HCT116 (cell line): ENCODE data around the gene LMTK3. TPM values are rescaled to one million over a fixed set of nuclear protein-coding genes. Genes with fewer than 3 reads are reported as not detected.

ENCODE experiments used
- ATAC-seq: fragments of 200-7000 bp; cut with Tn5 transposase; 2 replicates; pipeline ENCODE4 v1.9.1; 2020; ENCODE audit warnings: mild to moderate bottlenecking, moderate library complexity
- BruUV-seq: library from RNA; stranded (reverse); fragments of 400-500 nt; replicated peaks from 2 replicates; lab custom pipeline; 2021; lab: Mats Ljungman, UMichigan
- CTCF ChIA-PET: fragments of 300-600 bp; sonication (Branson Sonifier 250); formaldehyde crosslinking; loops from one replicate; lab custom pipeline; 2021; ENCODE audit warnings: antibody characterized with exemption; lab: Charles Lee
- POLR2A ChIA-PET: fragments of 300-600, 350-600 bp; sonication (Branson Sonifier 250); formaldehyde crosslinking; loops from one replicate; lab custom pipeline; 2021; ENCODE audit warnings: antibody characterized with exemption; lab: Charles Lee
- RAD21 ChIA-PET, 2 experiments: fragments of 300-600 bp; sonication (Branson Sonifier 250); formaldehyde crosslinking; loops; one replicate each; lab custom pipeline; 2023; ENCODE audit warnings: low total read pairs in 2 of 2; ENCODE audit not compliant: uncharacterized antibody in 2 of 2, unreplicated experiment in 2 of 2, low non-redundant PET in 1 of 2; lab: Charles Lee
- DNase-seq: peaks from one replicate; pipeline ENCODE4 v3.0.0-alpha.2; 2010; ENCODE audit warnings: low read depth, low spot score
- H2AFZ ChIP-seq: fragments of 200-600 bp; shearing (Covaris generic), sonication (generic); 2 replicates; pipeline ENCODE4 v1.6.1; 2017; ENCODE audit warnings: low read depth, mixed run types, mixed read lengths, antibody characterized with exemption, low read length; ENCODE audit not compliant: poor library complexity, severe bottlenecking
- H3K27ac ChIP-seq: 2 replicates; pipeline ENCODE4 v1.5.1; 2012; ENCODE audit warnings: low read depth, low read length
- H3K27me3 ChIP-seq: fragments of 200-600 bp; sonication (generic); 2 replicates; pipeline ENCODE4 v1.6.1; 2016; ENCODE audit warnings: mixed run types, low read length, mixed read lengths; ENCODE audit not compliant: insufficient read depth
- H3K36me3 ChIP-seq, 2 experiments: fragments of 200-500 bp in 1 of 2; fragments of 200-600 bp in 1 of 2; sonication (Bioruptor generic) in 1 of 2; sonication (generic) in 1 of 2; 2 replicates each; pipeline versions ENCODE4 v1.5.1 to v1.6.1; 2014 to 2016; ENCODE audit warnings: low read length in 2 of 2, inconsistent platforms in 1 of 2, mixed read lengths in 1 of 2, mixed run types in 1 of 2; ENCODE audit not compliant: insufficient read depth in 2 of 2, control insufficient read depth in 1 of 2
- H3K4me1 ChIP-seq, 2 experiments: fragments of 200-600 bp in 1 of 2; sonication (generic) in 1 of 2; 2 replicates each; pipeline versions ENCODE4 v1.5.1 to v1.6.1; 2012 to 2017; ENCODE audit warnings: low read length in 2 of 2, inconsistent platforms in 1 of 2, mild to moderate bottlenecking in 1 of 2, mixed read lengths in 1 of 2, mixed run types in 1 of 2, moderate library complexity in 1 of 2; ENCODE audit not compliant: insufficient read depth in 2 of 2, control insufficient read depth in 1 of 2
- H3K4me2 ChIP-seq: fragments of 200-600 bp; sonication (generic); 2 replicates; pipeline ENCODE4 v1.6.1; 2017; ENCODE audit warnings: mixed run types, low read length, mixed read lengths
- H3K4me3 ChIP-seq, 2 experiments: fragments of 200-600 bp in 1 of 2; sonication (generic) in 1 of 2; replicated peaks in 1 of 2; 2 replicates each; pipeline ENCODE4 v1.5.1; 2011 to 2016; ENCODE audit warnings: low read length in 2 of 2, control low read depth in 1 of 2, low read depth in 1 of 2, mild to moderate bottlenecking in 1 of 2, mixed read lengths in 1 of 2, mixed run types in 1 of 2
- H3K79me2 ChIP-seq: fragments of 200-600 bp; sonication (generic); 2 replicates; pipeline ENCODE4 v1.6.1; 2017; ENCODE audit warnings: mild to moderate bottlenecking, mixed run types, low read length, moderate library complexity, mixed read lengths; ENCODE audit not compliant: insufficient read depth
- H3K9ac ChIP-seq: fragments of 200-600 bp; sonication (generic); 2 replicates; pipeline ENCODE4 v1.6.1; 2016; ENCODE audit warnings: low read length, mixed read lengths
- H3K9me2 ChIP-seq: fragments of 200-600 bp; sonication (generic), shearing (Covaris generic); 2 replicates; pipeline ENCODE4 v1.6.1; 2017; ENCODE audit warnings: mixed run types, mild to moderate bottlenecking, moderate library complexity; ENCODE audit not compliant: insufficient read depth
- H3K9me3 ChIP-seq, 2 experiments: fragments of 200-500 bp in 1 of 2; fragments of 200-600 bp in 1 of 2; sonication (Bioruptor generic) in 1 of 2; sonication (generic) in 1 of 2; 2 replicates each; pipeline ENCODE4 v1.6.1; 2014 to 2017; ENCODE audit warnings: low read length in 2 of 2, mixed read lengths in 2 of 2, inconsistent platforms in 1 of 2, low read depth in 1 of 2, mild to moderate bottlenecking in 1 of 2, mixed run types in 1 of 2, moderate library complexity in 1 of 2; ENCODE audit not compliant: control insufficient read depth in 1 of 2, insufficient read depth in 1 of 2
- H4K20me1 ChIP-seq: fragments of 200-600 bp; sonication (generic), shearing (Covaris generic); 2 replicates; pipeline ENCODE4 v1.6.1; 2017; ENCODE audit warnings: mixed run types, mild to moderate bottlenecking, moderate library complexity; ENCODE audit not compliant: insufficient read depth
- CBX3 ChIP-seq: IDR thresholded peaks from 2 replicates; pipeline ENCODE4 v1.6.1; 2012; ENCODE audit warnings: low read depth
- CEBPB ChIP-seq: IDR thresholded peaks from 2 replicates; pipeline ENCODE4 v1.6.1; 2012; ENCODE audit warnings: low read depth
- CTCF ChIP-seq, 3 experiments: fragments of 200-600 bp in 1 of 3; sonication (generic) in 1 of 3; IDR thresholded peaks in 2 of 3; conservative IDR thresholded peaks in 1 of 3; 2 replicates each; pipeline ENCODE4 v1.5.1; 2012 to 2017; ENCODE audit warnings: low read depth in 2 of 3, low read length in 2 of 3, antibody characterized with exemption in 1 of 3, borderline replicate concordance in 1 of 3, control low read depth in 1 of 3, mild to moderate bottlenecking in 1 of 3, mixed read lengths in 1 of 3, mixed run types in 1 of 3, moderate library complexity in 1 of 3; ENCODE audit not compliant: insufficient read depth in 1 of 3
- EGR1 ChIP-seq: IDR thresholded peaks from 2 replicates; pipeline ENCODE4 v1.6.1; 2012; ENCODE audit warnings: low read depth
- ELF1 ChIP-seq: IDR thresholded peaks from 2 replicates; pipeline ENCODE4 v1.6.1; 2012; ENCODE audit warnings: low read depth, borderline replicate concordance
- EZH2 ChIP-seq: fragments of 200-600 bp; sonication (generic); IDR thresholded peaks from 2 replicates; pipeline ENCODE4 v1.6.1; 2017; ENCODE audit warnings: antibody characterized with exemption, mixed run types
- EZH2phosphoT487 ChIP-seq: fragments of 200-600 bp; IDR thresholded peaks from 2 replicates; pipeline ENCODE4 v1.6.1; 2018; ENCODE audit warnings: antibody characterized with exemption, borderline replicate concordance
- FOSL1 ChIP-seq: IDR thresholded peaks from 2 replicates; pipeline ENCODE4 v1.6.1; 2012; ENCODE audit warnings: low read depth
- POLR2AphosphoS5 ChIP-seq: IDR thresholded peaks from 2 replicates; pipeline ENCODE4 v1.6.1; 2011; ENCODE audit warnings: mild to moderate bottlenecking, low read depth, low read length, moderate library complexity
- RAD21 ChIP-seq: IDR thresholded peaks from 2 replicates; pipeline ENCODE4 v1.6.1; 2012; ENCODE audit warnings: low read depth, mild to moderate bottlenecking
- SIN3A ChIP-seq: IDR thresholded peaks from 2 replicates; pipeline ENCODE4 v1.6.1; 2012; ENCODE audit warnings: low read depth
- SRF ChIP-seq: IDR thresholded peaks from 2 replicates; pipeline ENCODE4 v1.6.1; 2012; ENCODE audit warnings: low read depth
- TCF7L2 ChIP-seq: IDR thresholded peaks from 2 replicates; pipeline ENCODE4 v1.7.0; 2011; ENCODE audit warnings: borderline replicate concordance, inconsistent platforms; ENCODE audit not compliant: insufficient read depth, insufficient read length; ENCODE audit errors: extremely low read depth
- YY1 ChIP-seq: IDR thresholded peaks from 2 replicates; pipeline ENCODE4 v1.6.1; 2011; ENCODE audit warnings: low read length, low read depth, moderate library complexity, mild to moderate bottlenecking; ENCODE audit not compliant: insufficient replicate concordance; ENCODE audit errors: extremely low read depth
- ZBTB33 ChIP-seq: IDR thresholded peaks from 2 replicates; pipeline ENCODE4 v1.6.1; 2011; ENCODE audit warnings: mild to moderate bottlenecking, low read length, moderate library complexity; ENCODE audit not compliant: insufficient replicate concordance; ENCODE audit errors: extremely low read depth
- ZFX ChIP-seq: fragments of 450-650 bp; IDR thresholded peaks from 2 replicates; pipeline ENCODE4 v1.6.1; 2017
- intact Hi-C: fragments of 100-400 bp; cut with micrococcal nuclease; formaldehyde crosslinking; loops from 2 replicates; pipeline ENCODE4 v1.10.0; 2022
- total RNA-seq: library from RNA; stranded (reverse); gene quantifications from one replicate; pipeline ENCODE4 v1.2.1, GENCODE V29; 2021; ENCODE audit not compliant: unreplicated experiment

The LMTK3 gene
- total RNA-seq, 1 experiment from 2014 or later, result 19.9 TPM

- peaks cover 12 to 17% of the 10 kb centered on the region in 2 experiments for H3K36me3 ChIP-seq
- no peak for DNase-seq
- TF ChIP-seq YY1 (no peak), POLR2AphosphoS5 (no peak), CEBPB (no peak), ZFX (no peak), EZH2 (no peak), ELF1 (no peak), CTCF (IDR thresholded peaks at IDR 0.05 in 2 of 3, conservative IDR thresholded peaks at IDR 0.05 in 1 of 3; ENCODE audit: borderline replicate concordance in 1 of 3, insufficient read depth in 1 of 3, low read depth in 2 of 3, low read length in 2 of 3) (no peak)
- TF ChIP-seq, all 23 proteins: peak for 0
- H3K27ac ChIP-seq, result no peak overlapping the region
- H3K9ac ChIP-seq, result no peak overlapping the region
- BruUV-seq, result no TSS peak
- H2AFZ ChIP-seq, result no peak overlapping the region
- ATAC-seq, result no peak
- no peaks in the 10 kb centered on the region for H3K27me3 ChIP-seq
- intact Hi-C loops, result no loop called here
- no peak overlapping the region for H3K4me2 ChIP-seq
- H3K4me1 ChIP-seq, result peaks cover 8 to 20% of the 10 kb centered on the region in 2 experiments
- H3K9me2 ChIP-seq, result no peaks in the 10 kb centered on the region
- no peak overlapping the region for H3K4me3 ChIP-seq
- H3K9me3 ChIP-seq, result no peaks in the 10 kb centered on the region
- no peaks in the 10 kb centered on the region; the same call in 1 of the 2 replicates for H4K20me1 ChIP-seq
- RAD21 ChIA-PET, result no interaction called here
- CTCF ChIA-PET, result no interaction called here
- peaks cover 29% of the 10 kb centered on the region for H3K79me2 ChIP-seq
- POLR2A ChIA-PET, result no interaction called here
These were observed 67.9 kb downstream of the LMTK3 start for GRCh38 chr19:48443731-48444128.

- no peak overlapping the region for H3K27ac ChIP-seq
- peaks cover 24% of the 10 kb centered on the region for H3K79me2 ChIP-seq
- H3K4me1 ChIP-seq, result peaks cover 8 to 20% of the 10 kb centered on the region in 2 experiments
- ATAC-seq (no peak), DNase-seq (no peak)
- RAD21 ChIA-PET, result no interaction called here
- no peaks in the 10 kb centered on the region for H3K9me2 ChIP-seq
- no peaks in the 10 kb centered on the region for H3K27me3 ChIP-seq
- POLR2A ChIA-PET, result no interaction called here
- H2AFZ ChIP-seq, result no peak overlapping the region
- intact Hi-C loops, result no loop called here
- H3K4me2 ChIP-seq, result no peak overlapping the region
- CTCF ChIA-PET, result no interaction called here
- H3K9ac ChIP-seq, result no peak overlapping the region
- no peaks in the 10 kb centered on the region for H4K20me1 ChIP-seq
- H3K36me3 ChIP-seq, result peaks cover 9 to 13% of the 10 kb centered on the region in 2 experiments
- TF ChIP-seq CBX3 (no peak), EZH2phosphoT487 (no peak), ZBTB33 (no peak), CEBPB (no peak), ZFX (no peak), EGR1 (no peak), EZH2 (no peak), RAD21 (no peak), TCF7L2 (no peak), FOSL1 (no peak), SIN3A (no peak), SRF (no peak)
- no TSS peak for BruUV-seq
- H3K4me3 ChIP-seq, result no peak overlapping the region
- H3K9me3 ChIP-seq, result no peaks in the 10 kb centered on the region
These were observed 68.4 kb downstream of the LMTK3 start for GRCh38 chr19:48443256-48443655.
